Measurements from ENCODE around the gene MAP3K5.

DNA sequence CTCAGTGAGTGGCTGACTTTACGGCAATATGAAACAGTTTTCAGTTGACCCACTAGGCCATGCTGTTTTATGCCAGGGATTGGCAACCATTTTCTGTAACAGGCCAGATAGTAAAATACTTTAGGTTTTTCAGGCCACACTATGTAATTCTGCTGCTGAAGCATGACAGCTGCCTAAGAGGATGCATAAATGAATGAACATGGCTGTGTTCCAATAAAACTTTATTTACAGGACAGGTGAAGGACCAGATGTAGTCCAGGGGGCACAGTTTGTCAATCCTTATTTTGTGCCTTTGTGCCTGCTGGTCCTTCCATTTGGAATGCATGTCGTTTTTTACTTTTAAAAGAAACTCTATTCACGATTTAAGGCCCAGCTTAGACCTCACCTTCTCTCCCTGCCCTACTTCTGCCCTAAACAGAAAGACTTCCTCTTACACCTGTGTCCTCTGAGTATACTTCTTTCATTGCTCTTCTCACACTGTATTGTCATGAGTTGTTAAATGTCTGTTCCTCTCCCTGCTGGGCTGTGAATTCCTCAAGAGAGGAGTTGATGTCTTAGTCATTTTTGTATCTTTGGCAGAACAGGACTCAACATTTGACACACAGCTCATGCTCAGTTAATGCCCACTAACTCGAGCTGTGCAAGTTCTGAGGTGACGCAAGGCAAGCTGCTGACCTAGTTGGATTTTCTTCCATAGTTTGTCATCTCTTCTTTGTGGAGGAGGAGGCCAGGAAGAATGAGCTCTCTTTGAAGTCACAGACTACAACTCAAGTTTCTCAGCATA is 152.0 kb downstream of the MAP3K5 start:
- TF ChIP-seq POLR2A (IDR thresholded peaks at IDR 0.05), result no peak
- TF ChIP-seq, protein P1, sequence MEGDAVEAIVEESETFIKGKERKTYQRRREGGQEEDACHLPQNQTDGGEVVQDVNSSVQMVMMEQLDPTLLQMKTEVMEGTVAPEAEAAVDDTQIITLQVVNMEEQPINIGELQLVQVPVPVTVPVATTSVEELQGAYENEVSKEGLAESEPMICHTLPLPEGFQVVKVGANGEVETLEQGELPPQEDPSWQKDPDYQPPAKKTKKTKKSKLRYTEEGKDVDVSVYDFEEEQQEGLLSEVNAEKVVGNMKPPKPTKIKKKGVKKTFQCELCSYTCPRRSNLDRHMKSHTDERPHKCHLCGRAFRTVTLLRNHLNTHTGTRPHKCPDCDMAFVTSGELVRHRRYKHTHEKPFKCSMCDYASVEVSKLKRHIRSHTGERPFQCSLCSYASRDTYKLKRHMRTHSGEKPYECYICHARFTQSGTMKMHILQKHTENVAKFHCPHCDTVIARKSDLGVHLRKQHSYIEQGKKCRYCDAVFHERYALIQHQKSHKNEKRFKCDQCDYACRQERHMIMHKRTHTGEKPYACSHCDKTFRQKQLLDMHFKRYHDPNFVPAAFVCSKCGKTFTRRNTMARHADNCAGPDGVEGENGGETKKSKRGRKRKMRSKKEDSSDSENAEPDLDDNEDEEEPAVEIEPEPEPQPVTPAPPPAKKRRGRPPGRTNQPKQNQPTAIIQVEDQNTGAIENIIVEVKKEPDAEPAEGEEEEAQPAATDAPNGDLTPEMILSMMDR (IDR thresholded peaks at IDR 0.05), result no peak

Data from adrenal gland (tissue), 5 donors.